ENCODE data around the gene MAGEA11.

- TF ChIP-seq NFIC (IDR thresholded peaks at IDR 0.05) (no peak), TAF1 (IDR thresholded peaks at IDR 0.05; ENCODE audit: low read depth) (no peak), RAD21 (IDR thresholded peaks at IDR 0.05; ENCODE audit: low read depth) (no peak), EP300 (IDR thresholded peaks at IDR 0.05; ENCODE audit: borderline replicate concordance) (no peak), TEAD4 (IDR thresholded peaks at IDR 0.05) (no peak), ZBTB7A (IDR thresholded peaks at IDR 0.05; ENCODE audit: low read depth) (no peak), CEBPB (IDR thresholded peaks at IDR 0.05) (no peak), FOXM1 (IDR thresholded peaks at IDR 0.05; ENCODE audit: borderline replicate concordance, low read depth) (no peak)
- TF ChIP-seq, protein P1, sequence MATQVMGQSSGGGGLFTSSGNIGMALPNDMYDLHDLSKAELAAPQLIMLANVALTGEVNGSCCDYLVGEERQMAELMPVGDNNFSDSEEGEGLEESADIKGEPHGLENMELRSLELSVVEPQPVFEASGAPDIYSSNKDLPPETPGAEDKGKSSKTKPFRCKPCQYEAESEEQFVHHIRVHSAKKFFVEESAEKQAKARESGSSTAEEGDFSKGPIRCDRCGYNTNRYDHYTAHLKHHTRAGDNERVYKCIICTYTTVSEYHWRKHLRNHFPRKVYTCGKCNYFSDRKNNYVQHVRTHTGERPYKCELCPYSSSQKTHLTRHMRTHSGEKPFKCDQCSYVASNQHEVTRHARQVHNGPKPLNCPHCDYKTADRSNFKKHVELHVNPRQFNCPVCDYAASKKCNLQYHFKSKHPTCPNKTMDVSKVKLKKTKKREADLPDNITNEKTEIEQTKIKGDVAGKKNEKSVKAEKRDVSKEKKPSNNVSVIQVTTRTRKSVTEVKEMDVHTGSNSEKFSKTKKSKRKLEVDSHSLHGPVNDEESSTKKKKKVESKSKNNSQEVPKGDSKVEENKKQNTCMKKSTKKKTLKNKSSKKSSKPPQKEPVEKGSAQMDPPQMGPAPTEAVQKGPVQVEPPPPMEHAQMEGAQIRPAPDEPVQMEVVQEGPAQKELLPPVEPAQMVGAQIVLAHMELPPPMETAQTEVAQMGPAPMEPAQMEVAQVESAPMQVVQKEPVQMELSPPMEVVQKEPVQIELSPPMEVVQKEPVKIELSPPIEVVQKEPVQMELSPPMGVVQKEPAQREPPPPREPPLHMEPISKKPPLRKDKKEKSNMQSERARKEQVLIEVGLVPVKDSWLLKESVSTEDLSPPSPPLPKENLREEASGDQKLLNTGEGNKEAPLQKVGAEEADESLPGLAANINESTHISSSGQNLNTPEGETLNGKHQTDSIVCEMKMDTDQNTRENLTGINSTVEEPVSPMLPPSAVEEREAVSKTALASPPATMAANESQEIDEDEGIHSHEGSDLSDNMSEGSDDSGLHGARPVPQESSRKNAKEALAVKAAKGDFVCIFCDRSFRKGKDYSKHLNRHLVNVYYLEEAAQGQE (IDR thresholded peaks at IDR 0.05; ENCODE audit: low read depth), result no peak
- TF ChIP-seq, protein P2, sequence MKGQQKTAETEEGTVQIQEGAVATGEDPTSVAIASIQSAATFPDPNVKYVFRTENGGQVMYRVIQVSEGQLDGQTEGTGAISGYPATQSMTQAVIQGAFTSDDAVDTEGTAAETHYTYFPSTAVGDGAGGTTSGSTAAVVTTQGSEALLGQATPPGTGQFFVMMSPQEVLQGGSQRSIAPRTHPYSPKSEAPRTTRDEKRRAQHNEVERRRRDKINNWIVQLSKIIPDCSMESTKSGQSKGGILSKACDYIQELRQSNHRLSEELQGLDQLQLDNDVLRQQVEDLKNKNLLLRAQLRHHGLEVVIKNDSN (IDR thresholded peaks at IDR 0.05), result no peak
- TF ChIP-seq, protein P3, sequence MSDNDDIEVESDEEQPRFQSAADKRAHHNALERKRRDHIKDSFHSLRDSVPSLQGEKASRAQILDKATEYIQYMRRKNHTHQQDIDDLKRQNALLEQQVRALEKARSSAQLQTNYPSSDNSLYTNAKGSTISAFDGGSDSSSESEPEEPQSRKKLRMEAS (IDR thresholded peaks at IDR 0.05), result no peak
Observed at GRCh38 chrX:149760965-149761364, 49.1 kb downstream of the MAGEA11 start.
